ENCODE results near the gene ZFYVE28. TPM values are rescaled to one million over a fixed set of nuclear protein-coding genes. Genes with fewer than 3 reads are reported as not detected.

Gene ZFYVE28
- total RNA-seq, 4 donors from 2014 or later = 20.6 to 153 (median 63.2) TPM

- Histone ChIP-seq H3K27me3 (no peaks in the 10 kb centered on the region), H3K4me1 (peaks cover 0 to 49% (median 17%) of the 10 kb centered on the region in 4 donors), H3K4me3 (peak overlapping the region; percentile 3 to 40 (median 28)), H3K36me3 (no peaks in the 10 kb centered on the region), H3K27ac (peak overlapping the region; percentile 72 to 98 (median 88)), H3K9me3 (no peaks in the 10 kb centered on the region)
- peak; percentile 47 to 89 (median 81) for DNase-seq
- TF ChIP-seq POLR2A (IDR thresholded peaks at IDR 0.05) (peak; percentile 18 to 27), CTCF (IDR thresholded peaks at IDR 0.05) (no peak)
These were observed 5.9 kb downstream of the ZFYVE28 start for GRCh38 chr4:2412534-2412884.

GRCh38 chr4:2411786-2412510 lies 6.5 kb downstream of the ZFYVE28 start:
- H3K27me3 ChIP-seq = no peaks in the 10 kb centered on the region
- no peaks in the 10 kb centered on the region for H3K36me3 ChIP-seq
- peaks cover 0 to 47% (median 14%) of the 10 kb centered on the region in 4 donors for H3K4me1 ChIP-seq
- TF ChIP-seq CTCF (IDR thresholded peaks at IDR 0.05) (no peak), POLR2A (IDR thresholded peaks at IDR 0.05) (no peak)
- H3K9me3 ChIP-seq = no peaks in the 10 kb centered on the region
- H3K4me3 ChIP-seq = peak overlapping the region in 2 of 4 donors; percentile 37 to 40
- no peak for DNase-seq
- peak overlapping the region; percentile 72 to 98 (median 88) for H3K27ac ChIP-seq

- Histone ChIP-seq H3K36me3 (no peaks in the 10 kb centered on the region), H3K4me3 (no peak overlapping the region), H3K27me3 (no peaks in the 10 kb centered on the region), H3K9me3 (no peaks in the 10 kb centered on the region), H3K4me1 (peaks cover 0 to 35% (median 11%) of the 10 kb centered on the region in 4 donors), H3K27ac (no peak overlapping the region)
- DNase-seq = no peak
- no peak for TF ChIP-seq CTCF (IDR thresholded peaks at IDR 0.05)
- TF ChIP-seq POLR2A (IDR thresholded peaks at IDR 0.05) = no peak
These were observed 9.1 kb downstream of the ZFYVE28 start for GRCh38 chr4:2409381-2409783.

GRCh38 chr4:2408976-2409375 lies 9.5 kb downstream of the ZFYVE28 start:
- DNase-seq = no peak
- no peak overlapping the region for H3K4me3 ChIP-seq

GRCh38 chr4:2408401-2408958 lies 10.0 kb downstream of the ZFYVE28 start:
- TF ChIP-seq POLR2A (IDR thresholded peaks at IDR 0.05) = no peak
- no peak for TF ChIP-seq CTCF (IDR thresholded peaks at IDR 0.05)
- Histone ChIP-seq H3K27ac (no peak overlapping the region), H3K36me3 (no peaks in the 10 kb centered on the region), H3K27me3 (no peaks in the 10 kb centered on the region), H3K4me3 (no peak overlapping the region), H3K9me3 (no peaks in the 10 kb centered on the region), H3K4me1 (peaks cover 0 to 27% (median 8%) of the 10 kb centered on the region in 4 donors)
- DNase-seq = peak in 1 of 3 donors; percentile 61

More at GRCh38 chr4:2408976-2409375, 9.5 kb downstream of the ZFYVE28 start:
- no peak for TF ChIP-seq CTCF (IDR thresholded peaks at IDR 0.05)
- no peak for TF ChIP-seq POLR2A (IDR thresholded peaks at IDR 0.05)
- Histone ChIP-seq H3K27ac (no peak overlapping the region), H3K4me1 (peaks cover 0 to 31% (median 11%) of the 10 kb centered on the region in 4 donors), H3K36me3 (no peaks in the 10 kb centered on the region), H3K27me3 (no peaks in the 10 kb centered on the region), H3K9me3 (no peaks in the 10 kb centered on the region)

Measured in Peyer's patch (tissue), 4 donors.